LNCAP (cell line): ENCODE measurements around the gene CUX1.

ENCODE experiments used
- TF ChIP-seq, protein P1 (sequence below): fragments of 450-650 bp; IDR thresholded peaks from 2 replicates; pipeline ENCODE4 v1.5.1; 2017; ENCODE audit warnings: mild to moderate bottlenecking

CUX1 gene

DNA sequence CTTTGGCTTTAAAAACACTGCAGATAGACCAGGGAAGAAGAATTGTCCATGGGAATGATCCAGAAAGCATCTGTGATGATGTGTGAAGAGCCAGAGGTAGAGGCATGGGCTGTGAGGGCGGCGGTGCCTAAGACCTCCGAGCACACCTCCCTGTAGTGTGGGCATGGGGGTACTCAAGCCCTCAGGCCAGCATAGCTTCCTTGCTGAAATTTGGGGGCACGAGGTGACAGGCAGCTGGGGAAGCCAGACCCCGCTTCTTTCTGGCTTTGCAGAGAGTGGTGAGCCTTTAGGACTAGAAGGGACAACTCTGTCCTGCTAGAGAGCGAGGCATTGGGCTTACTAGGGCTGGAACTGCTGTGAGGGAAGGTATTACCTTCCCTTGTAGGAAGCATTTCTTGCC, 281.6 kb downstream of the CUX1 start:
- TF ChIP-seq, protein P1, sequence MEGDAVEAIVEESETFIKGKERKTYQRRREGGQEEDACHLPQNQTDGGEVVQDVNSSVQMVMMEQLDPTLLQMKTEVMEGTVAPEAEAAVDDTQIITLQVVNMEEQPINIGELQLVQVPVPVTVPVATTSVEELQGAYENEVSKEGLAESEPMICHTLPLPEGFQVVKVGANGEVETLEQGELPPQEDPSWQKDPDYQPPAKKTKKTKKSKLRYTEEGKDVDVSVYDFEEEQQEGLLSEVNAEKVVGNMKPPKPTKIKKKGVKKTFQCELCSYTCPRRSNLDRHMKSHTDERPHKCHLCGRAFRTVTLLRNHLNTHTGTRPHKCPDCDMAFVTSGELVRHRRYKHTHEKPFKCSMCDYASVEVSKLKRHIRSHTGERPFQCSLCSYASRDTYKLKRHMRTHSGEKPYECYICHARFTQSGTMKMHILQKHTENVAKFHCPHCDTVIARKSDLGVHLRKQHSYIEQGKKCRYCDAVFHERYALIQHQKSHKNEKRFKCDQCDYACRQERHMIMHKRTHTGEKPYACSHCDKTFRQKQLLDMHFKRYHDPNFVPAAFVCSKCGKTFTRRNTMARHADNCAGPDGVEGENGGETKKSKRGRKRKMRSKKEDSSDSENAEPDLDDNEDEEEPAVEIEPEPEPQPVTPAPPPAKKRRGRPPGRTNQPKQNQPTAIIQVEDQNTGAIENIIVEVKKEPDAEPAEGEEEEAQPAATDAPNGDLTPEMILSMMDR = no peak

DNA sequence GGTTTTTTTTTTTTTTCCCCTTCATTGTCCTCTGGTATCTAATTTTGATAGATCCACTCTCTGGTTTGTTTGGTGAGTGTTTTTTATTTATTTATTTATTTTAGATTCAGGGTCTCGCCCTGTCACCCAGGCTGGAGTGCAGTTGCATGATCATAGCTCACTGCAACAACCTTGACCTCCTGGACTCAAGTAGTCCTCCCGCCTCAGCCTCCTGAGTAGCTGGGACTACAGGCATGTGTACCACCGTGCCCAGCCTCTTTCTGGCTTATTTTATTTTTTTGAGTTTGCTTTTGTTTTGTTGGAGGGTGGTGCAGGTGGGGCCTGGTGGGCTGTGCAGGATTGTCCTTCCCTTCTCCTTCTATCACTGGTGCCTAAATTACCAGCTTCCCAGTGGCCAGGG, 282.0 kb downstream of the CUX1 start:
- TF ChIP-seq, protein P1 = no peak

DNA sequence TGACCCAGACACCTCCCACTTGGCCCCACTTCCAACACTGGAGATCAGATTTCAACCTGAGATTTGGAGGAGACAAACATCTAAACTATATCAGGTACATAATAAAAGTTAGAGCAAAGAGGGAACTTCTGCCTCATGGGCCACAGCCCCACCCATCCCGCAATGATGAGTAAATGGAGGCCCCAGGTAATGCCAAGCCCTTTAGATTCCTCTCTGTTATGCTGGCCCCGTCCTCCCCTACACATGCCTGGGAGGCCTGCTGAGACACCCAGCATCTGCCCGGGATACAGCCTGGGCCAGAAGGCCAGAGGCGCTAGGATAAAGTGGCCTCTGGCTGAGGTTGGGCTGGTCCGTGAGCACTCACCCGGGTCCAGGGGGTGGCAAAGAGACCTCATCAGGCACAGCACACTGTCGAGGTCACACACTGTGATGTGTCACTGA, 283.7 kb downstream of the CUX1 start:
- TF ChIP-seq, protein P1 = no peak

DNA sequence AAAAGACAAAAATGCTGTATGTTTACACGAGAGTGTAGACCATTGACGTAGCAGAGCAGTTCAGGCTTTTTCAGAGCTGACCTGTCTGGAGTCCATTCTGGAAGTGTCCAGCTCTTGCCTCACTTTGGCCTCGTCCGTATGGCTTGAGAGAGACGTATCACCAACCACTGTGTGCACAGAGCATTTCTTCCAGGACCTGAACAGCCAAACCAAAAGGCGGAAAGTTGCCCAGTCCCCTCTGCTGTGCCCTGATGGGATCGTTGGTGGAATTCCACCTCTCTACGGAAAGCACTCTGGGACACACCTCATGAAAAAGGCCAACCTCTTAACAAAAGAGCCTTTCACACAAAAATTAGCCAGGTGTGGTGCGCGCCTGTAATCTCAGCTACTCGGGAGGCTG, 284.5 kb downstream of the CUX1 start:
- TF ChIP-seq, protein P1 = no peak

DNA sequence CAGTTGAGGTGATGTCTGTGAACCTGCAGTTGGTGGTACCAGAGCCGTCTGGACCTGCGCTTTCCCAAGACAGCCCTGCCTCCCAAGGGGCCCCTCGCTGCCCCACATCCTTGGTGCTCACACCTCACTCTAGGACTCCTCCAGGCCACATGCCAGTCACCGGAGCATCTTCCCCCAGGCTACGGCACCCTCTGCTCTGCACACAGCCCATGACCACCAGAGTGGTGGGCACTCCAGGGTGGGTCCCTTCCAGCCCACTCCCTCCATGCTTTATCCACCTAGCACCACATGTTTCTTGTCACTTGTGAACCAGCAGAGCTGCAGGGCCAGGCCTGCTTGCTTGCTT, 285.6 kb downstream of the CUX1 start:
- TF ChIP-seq, protein P1 = no peak

DNA sequence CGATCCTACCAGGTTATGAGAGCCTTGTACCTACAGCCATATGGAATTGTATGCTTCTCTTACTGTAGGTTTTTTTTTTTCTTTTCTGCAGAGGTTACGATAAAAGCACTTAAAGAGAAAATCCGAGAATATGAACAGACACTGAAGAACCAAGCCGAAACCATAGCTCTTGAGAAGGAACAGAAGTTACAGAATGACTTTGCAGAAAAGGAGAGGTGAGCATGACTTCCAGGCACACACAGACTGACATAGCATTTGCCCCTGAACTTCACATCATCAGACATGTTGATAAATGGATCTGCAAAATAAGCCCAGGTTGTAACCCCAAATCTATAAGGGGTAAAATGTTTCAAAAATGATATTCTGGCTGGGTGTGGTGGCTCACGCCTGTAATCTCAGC, 286.8 kb downstream of the CUX1 start:
- TF ChIP-seq, protein P1 = no peak

DNA sequence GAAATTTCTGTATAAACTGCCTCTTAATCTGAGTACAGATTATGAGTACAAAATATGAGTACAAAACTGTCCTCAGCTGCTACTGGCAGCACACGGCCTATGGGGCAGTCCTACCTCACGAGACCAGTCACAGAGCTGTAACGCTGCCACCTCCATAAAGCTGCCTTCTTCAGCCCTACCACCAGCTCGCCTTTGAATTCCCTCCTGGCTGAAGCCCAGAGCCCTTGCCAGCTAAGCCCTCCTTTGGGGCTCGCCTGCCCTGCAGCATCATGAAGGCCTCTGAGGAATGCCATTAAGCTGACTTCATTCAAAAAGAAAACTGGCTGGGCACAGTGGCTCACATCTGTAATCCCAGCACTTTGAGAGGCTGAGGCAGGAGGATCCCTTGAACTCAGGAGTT, 289.2 kb downstream of the CUX1 start:
- TF ChIP-seq, protein P1 = no peak

DNA sequence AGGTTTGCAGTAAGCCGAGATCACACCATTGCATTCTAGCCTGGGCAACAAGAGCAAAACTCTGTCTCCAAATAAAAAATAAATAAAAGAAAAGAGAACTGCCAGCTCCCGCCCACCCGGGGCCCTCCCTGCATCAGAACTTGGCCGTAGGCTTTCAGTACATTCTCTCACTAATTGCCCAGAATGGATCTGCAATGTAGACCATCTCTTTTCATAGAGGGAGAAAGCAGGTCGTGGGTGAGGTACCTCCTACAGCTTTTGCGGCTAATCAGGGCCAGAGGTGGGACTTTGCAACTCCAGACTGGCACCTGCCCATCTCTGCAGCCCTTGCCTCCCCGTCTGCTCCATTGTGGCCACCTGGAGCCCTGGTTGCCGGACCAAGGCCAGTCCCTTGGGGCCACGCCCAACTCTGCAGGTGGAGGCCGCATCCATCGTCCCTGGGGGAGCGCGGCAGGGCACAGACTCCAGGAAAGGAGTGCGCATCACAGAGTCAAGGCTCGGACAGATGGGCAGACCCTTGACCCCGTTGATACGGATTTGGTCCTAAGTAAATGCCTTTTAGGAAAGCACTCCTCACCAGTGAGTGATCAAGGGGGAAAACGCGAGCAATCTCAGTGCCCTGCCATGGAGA, 290.2 kb downstream of the CUX1 start:
- TF ChIP-seq, protein P1 = no peak
